ENCODE data around the gene PHC2.

DNA sequence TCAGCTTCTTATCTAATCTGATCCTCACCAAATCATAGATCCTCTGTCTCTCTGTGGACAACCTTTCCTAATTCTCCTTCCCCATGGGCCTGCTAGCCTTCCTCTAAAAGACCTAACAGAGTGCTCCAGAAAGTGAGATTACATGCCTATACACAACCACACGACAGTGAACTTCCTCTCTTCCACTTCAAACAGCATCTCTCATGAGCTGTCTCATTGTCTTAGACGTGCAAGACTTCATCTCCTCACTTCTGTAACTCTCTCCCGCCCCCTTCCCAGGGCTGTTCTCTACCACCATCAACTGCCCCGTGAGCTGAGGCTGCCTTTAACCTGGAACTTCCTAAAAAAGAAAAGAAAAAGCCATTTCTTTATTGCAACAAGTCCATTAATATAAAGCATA lies 95.9 kb downstream of the PHC2 start:
- TF ChIP-seq POLR2A (IDR thresholded peaks at IDR 0.05): no peak
- TF ChIP-seq, protein P1, sequence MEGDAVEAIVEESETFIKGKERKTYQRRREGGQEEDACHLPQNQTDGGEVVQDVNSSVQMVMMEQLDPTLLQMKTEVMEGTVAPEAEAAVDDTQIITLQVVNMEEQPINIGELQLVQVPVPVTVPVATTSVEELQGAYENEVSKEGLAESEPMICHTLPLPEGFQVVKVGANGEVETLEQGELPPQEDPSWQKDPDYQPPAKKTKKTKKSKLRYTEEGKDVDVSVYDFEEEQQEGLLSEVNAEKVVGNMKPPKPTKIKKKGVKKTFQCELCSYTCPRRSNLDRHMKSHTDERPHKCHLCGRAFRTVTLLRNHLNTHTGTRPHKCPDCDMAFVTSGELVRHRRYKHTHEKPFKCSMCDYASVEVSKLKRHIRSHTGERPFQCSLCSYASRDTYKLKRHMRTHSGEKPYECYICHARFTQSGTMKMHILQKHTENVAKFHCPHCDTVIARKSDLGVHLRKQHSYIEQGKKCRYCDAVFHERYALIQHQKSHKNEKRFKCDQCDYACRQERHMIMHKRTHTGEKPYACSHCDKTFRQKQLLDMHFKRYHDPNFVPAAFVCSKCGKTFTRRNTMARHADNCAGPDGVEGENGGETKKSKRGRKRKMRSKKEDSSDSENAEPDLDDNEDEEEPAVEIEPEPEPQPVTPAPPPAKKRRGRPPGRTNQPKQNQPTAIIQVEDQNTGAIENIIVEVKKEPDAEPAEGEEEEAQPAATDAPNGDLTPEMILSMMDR (IDR thresholded peaks at IDR 0.05): no peak
